Eye (tissue), 1 donor: ENCODE measurements around the gene KHDC1L.
"Not testable (repeated sequence)": the region's sequence is repeated elsewhere in the genome, so short reads cannot be mapped to it uniquely, and the experiment has no call there.

Experiments used
- DNase-seq: peaks from one replicate; pipeline ENCODE4 v3.0.0-alpha.2; 2015

The KHDC1L gene, protein sequence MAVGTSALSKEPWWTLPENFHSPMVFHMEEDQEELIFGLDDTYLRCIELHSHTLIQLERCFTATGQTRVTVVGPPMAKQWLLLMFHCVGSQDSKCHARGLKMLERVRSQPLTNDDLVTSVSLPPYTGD

DNA sequence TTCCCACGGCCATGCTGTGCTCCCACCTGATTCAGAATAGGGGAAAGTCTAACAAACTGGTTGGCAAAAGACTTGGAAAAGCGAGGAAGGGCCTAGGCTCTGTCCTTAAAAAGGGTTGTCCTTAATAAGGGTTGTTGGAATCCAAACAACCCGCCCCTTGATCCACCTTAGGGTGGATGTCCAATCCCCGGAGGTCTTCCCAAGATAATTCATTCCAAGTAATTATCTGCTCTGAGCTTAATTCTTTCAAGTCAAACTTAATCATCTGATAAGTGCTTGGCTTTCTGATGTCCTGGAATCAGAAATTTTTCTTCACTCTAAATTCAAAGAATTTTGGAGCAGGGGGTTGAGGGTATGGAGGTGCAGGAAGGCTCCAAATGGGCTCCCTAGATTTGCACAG, at the start of gene KHDC1L:
Gene KHDC1L (minus strand): TSS at position 101 of the 400 bp plus-strand sequence. CDS start 88 bp downstream, at position 13.
- no peak for DNase-seq

DNA sequence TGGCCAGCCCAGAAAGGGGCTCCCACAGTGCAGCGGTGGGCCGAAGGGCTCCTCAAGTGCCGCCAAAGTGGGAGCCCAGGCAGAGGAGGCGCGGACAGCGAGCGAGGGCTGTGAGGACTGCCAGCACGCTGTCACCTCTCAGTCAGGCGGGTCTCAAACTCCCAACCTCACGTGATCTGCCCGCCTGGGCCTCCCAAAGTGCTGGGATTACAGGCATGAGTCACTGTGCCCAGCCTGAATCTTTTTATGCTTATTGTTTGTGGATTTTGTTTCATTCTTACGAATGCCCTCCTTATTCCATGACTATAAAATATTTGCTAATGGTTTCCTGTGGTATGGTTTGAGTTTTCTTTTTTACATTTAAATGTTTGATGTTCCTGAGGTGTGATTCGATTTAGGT, 44.0 kb upstream of the KHDC1L start:
- DNase-seq = not testable (repeated sequence)

DNA sequence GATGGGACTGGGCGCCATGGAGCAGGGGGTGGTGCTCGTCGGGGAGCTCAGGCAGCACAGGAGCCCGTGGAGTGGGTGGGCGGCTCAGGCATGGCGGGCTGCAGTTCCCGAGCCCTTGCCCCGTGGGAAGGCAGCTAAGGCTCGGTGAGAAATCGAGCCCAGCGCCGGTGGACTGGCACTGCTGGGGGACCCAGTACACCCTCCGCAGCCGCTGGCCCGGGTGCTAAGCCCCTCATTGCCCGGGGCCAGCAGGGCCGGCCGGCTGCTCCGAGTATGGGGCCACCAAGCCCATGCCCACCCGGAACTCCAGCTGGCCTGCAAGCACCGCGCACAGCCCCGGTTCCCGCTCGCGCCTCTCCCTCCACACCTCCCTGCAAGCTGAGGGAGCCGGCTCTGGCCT, 43.6 kb upstream of the KHDC1L start:
- not testable (repeated sequence) for DNase-seq

DNA sequence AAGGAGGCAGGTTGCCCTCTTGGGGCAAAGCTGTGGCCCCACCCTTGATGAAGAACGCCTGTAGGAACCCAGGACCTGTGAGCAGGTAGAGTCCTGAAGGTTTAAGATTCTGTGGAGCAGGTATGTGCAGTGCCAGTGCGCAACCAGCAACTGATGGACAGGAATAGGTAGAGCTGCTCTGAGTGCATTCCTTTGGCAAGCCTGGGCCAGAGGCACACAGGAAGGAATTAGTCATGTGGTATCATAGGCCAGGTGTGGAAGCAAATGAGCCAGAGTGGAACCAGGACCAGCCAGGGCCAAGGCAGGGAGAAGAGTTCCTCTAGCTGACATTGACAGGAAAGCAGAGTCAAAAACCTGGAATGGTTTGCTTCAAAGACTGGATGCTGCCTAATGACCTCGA, 39.1 kb upstream of the KHDC1L start:
- DNase-seq = no peak

DNA sequence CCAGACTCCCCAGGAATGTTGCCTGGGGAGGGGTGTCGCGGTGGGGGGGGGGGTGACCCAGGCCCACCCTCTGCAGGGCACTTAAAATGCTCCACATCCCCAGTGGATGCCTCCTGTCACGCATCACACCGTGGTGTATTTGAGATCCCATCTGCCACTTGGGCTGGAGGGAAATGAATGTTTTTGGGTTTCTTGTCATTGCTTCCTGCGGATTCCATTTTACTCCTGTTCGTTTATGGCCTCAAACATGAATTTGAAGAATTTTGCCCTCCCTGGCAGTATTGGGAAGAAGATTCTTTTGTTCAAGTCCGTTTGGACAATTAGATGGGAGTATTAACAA, 38.2 kb upstream of the KHDC1L start:
- no peak for DNase-seq

DNA sequence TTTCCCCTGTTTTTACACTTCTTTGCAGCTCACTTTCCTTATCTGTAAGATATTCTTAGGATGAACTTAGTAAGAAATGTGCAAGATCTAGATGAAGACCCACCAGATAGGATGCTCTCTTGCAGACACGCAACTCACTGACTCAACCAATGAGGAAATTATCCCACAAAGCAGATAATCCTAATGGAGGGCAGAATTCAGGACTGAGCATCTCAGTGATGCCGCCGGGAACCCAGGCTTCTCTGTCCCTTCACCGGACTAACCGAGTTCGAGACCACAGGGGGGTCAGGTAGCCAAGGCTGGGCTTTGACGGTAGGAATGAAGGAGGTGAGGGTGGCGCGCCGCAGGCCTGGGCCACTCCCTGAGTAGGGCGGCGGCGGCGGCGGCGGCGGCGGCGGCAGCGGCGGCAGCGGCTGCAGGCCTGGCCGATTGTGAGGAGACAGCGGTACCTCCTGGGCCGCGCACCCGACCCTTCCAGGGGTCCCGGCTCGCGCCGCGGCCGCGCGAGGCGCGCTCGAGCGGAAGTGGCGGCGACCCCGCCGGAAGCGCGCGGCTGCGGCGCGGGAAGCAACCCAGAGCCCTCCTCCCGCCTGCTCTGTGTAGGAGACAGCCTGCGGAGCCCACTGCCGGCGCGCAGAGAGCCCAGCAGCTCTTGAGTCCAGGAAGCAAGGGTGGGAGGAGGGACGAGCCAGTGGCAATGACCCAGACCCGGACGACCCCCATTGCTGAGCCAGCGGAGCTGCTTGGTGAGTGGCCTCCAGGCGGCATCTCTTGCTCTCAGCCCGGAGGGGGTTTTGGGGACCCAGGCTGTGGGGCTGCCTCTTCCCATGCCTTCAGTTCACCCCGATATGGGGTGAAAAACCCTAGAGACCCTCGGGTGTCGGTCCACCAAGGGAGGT, 37.6 kb upstream of the KHDC1L start, which contains the start of gene KHDC1:
Gene KHDC1 (minus strand): TSS at position 526 of the 899 bp plus-strand sequence. CDS start 20,679 bp downstream, outside the sequence.
- peak; percentile 87 for DNase-seq

DNA sequence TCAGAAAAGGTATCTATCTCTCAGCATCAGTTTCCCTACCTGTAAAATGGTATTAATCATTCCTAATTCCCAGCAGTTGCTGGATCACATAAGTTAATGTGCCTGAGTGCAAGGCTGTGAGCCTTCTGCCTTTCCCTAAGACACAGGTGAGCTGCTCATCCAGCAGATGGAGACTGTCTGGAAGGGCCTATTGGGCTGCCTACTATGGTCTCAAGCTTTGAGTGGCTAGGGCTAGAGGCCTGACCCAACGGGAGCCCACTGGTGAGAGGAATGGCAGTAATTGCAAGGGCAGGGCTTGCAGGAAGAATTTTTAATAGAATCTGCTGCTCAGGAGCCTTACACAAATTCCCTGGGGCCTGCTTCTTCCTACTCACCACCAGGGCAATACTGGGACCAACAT, 33.4 kb upstream of the KHDC1L start:
- DNase-seq = no peak

DNA sequence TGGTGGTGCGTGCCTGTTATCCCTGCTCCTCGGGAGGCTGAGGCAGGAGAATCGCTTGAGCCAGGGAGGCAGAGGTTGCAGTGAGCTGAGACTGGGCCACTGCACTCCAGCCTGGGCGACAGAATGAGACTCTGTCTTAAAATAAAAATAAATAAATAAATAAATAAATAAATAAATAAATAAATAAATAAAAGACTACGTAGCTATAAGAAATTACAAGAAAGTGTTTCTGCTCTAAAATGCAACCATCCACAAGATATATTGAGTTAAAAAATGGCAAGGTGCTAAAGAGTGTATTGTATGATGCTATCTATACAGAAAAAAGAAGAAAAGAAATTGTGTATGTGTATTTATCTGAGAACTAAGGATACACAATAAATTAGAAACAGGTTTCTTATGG, 29.0 kb upstream of the KHDC1L start:
- not testable (repeated sequence) for DNase-seq

DNA sequence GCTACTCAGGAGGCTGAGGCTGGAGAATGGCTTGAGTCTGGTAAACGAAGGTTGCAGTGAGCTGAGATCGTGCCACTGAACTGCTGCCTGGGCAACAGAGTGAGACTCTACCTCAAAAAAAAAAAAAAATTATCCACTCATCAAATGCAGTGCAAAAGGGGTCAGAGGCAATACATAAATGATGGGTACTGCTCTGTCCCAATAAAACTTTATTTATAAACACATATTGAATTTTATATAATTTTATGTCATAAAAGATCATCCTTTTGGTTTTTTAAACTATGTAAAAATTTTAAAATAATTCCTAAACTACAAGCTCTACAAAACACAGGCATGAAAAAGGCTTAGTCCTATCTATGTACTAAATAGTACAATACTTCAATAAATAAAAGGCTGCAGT, 27.4 kb upstream of the KHDC1L start:
- DNase-seq = no peak

DNA sequence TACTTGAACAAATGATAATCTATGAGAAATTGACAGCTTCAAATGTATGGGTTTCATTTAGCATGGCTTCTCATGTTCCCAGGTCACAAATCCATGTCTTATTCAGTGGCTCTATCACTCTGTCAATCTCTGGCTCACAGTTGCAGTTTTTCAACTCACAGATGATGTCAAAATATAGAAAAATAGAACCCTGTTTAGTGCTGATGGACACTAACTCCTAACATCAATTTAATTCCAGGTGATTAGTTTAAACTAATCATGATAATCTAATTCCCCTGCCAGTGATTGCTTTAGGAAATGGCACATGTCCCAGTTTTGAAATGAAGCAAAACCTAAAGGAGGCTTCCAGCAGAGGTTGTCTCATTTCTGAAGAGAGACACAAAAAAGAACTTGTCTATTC, 24.7 kb upstream of the KHDC1L start:
- DNase-seq = no peak

DNA sequence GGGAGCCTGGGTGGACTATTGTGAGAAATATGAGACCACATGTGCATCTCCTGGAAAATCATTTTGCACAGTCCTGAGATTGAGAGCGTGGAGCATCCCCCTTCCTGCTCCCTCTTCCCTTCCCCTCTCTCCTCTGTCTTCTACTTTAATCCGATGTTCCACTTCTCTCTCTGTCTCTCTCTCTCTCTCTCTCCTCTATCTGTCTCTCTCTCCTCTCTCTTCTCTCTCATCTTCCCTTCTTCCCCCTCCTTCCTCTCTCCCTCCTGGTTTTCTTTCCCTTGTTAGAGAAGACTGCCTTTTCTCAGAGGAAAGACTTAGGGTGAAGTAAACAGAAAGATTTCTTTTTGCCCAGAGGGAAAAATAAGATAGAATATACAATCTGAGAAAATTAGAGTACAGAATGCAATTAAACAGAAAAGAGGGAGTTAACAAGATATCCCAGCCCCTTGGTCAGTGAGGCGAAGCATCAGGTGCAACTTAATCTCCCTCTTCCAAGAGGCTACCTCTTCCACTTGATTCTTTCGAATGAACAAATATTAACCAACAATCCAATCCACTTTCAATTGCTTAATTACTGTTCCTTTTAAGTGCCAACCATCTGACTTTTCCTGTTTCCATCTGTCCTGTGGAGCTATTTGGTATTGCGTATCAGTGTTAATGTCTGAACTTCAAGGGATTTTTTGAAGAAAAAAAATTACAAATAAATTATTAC, 23.1 kb upstream of the KHDC1L start:
- DNase-seq = no peak

DNA sequence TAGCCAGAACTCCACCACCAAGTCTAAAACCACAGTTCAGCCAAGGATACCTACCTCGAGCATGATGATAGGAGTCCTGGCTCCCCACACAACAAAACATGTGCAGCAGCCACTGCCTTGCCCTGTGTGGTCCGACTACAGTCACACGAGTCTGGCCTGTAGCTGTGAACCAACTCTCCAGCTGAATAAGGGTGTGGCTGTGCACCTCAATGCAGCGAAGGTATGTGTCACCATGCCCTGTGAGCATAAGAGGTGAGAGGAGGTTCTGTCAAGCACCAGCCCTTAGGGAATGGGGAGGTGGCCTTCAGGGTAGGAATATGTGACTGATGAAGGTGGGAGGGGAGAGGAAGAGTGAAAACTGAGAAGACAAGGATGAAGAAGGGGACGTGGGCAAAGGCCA, 16.7 kb upstream of the KHDC1L start:
- DNase-seq = no peak

DNA sequence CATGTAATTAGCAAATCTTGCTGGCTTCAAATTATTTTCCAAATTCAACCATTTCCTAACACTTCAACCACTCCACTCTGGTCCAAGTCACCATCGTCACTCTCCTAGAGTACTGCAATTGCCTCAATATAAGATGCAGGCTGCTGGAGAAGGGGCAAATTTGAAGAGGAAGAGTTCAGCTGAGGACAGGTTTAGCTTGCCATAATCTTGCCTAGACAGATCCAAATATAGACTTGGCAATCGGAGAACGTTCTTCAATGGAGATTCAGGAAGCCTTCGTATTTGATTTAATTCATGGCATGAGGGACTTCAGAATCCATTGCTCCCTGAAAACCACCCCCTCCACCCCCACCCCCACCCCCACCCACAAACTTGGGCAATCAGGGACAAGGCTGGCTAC, 15.4 kb upstream of the KHDC1L start:
- no peak for DNase-seq

DNA sequence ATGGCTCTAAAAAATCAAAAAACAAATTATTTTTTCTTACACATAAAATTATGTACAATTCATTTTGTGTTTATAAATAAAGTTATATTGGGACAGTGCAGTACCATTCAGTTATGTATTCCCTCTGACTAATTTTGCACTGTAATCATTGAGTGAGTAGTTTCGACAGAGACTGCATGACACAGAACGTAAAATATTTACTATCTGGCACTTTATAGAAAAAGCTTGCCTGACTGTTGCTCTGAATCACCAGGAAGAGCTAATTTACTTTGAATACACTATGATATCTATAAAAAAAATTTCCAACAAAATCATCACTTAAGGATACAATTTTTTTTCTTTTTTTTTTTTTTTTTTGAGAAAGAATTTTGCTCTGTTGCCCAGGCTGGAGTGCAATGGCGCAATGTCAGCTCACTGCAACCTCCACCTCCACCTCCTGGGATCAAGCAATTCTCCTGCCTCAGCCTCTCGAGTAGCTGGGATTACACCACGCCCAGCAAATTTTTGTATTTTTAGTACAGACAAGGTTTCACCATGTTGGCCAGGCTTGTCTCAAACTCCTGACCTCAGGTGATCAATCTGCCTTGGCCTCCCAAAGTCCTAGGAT, 11.0 kb upstream of the KHDC1L start:
- DNase-seq = no peak

DNA sequence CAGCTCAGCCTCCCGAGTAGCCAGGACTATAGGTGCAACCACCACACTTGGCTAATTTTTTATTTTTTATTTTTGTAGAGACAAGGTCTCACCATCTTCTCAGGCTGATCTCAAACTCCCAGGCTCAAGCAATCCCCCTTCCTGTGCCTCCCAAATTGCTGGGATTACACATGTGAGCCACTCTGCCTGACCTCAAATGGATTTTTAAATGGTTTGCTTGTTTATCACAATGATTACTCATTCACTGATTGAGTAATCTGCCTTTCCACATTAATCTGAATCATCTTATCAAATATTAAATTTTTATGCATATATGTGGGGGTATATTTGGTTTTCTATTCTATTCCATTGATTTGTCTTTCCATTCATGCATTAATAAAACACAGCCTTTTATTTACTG, 9.4 kb upstream of the KHDC1L start:
- DNase-seq = no peak

DNA sequence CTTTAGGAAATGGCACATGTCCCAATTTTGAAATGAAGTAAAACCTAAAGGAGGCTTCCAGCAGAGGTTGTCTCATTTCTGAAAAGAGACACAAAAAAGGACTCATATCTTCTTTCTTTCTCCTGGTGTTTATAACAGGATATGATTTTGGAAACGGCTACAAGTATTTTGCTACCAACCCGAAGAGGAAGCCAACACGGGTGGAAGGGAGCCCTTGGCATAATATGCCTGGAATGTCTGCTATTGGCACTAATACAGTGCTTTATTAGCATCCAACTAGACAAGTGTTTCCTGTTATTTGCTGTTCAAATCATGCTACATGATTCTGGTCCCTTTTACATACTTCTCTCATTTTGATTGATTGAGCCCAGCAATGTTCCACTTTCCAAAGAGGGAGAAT, 8.7 kb upstream of the KHDC1L start:
- DNase-seq = not testable (repeated sequence)

DNA sequence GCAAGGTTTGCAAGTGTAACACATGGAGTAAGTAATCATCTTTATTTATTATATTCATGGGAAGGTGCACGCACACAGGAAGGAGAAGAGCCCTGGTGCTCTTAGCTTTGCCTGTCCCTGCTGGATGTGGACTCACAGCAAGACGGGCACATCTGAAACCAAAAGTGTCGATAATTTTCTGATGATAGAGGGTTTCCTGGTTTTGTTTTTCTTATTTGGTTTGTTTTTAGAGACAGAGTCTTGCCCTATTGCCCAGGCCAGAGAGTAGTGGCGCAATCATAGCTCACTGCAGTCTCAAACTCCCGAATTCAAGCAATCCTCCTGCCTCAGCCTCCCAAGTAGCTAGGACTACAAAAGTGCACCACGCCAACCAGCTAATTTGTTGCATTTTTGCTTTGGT, 7.8 kb upstream of the KHDC1L start:
- DNase-seq = no peak

DNA sequence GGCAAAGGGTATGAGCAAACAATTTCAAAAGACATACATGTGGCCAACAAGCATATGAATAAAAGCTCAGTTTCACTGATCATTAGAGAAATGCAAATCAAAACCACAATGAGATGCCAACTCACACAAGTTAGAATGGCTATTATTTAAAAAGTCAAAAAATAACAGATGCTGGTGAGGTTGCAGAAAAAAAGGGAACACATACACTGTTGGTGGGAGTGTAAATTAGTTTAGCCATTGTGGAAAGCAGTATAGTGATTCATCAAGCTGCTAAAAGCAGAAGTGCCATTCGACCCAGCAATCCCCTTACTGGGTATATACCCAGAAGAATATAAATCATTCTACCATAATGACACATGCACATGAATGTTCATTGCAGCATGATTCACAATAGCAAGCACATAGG, 6.7 kb upstream of the KHDC1L start:
- DNase-seq = no peak

DNA sequence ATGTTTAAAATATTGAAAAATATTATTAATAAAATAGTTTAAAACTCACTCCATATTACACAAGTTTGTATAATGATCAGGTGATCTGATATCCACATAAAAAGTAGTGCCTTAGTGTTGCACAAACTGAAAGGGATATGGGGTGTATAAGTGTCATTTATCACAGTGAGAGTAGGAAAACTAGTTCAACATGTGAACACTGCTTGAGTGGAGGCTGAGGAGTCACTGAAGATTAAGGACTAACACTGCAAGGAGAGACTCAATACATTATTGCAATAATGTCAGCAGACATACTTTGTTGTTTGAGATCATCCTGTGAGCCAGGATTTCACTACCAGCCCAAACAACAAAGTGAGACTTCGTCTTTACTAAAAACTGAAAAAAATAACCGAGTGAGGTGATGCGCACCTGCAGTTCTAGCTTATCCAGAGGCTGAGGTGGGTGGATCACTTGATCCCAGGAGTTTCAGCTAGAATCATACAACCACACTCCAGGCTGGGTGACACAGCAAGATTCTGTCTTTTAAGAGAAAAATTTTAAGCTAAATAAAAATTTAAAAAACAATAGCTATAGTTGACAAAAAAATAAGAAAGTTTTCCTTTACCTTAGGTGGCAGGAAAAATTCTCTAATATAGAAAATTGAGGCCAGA, 2.4 kb upstream of the KHDC1L start:
- DNase-seq = no peak

DNA sequence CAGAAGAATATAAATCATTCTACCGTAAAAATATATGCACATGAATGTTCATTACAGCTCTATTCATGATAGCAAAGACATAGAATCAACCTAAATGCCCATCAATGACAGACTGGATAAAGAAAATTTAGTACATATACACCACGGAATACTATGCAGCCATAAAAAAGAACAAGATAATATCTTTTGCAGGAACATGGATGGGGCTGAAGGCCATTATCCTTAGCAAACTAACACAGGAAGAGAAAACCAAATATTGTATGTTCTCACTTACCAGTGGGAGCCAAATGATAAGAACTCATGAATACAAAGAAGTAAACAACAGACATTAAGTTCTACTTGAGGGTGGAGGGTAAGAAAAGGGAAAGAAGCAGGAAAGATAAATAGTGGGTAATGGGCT, 8.4 kb downstream of the KHDC1L start:
- DNase-seq = no peak

DNA sequence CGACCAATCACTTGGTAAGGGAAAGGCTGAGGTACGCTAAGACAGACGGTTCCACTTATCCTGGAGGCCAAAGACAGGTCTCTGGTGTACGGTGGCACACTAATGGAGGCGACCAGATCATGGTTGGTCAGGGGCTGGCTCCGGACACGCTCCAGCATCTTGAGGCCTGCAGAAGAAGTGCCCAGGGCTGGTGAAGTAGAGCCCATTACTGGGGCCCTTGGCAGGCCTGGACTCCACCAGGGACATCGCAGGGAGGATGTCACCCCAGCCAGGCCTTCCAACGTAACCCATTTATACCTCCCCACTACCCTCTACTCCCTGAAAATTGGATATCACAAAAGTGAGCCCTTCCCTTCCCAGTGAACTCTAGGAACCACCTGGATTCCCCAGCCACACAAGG, 16.2 kb downstream of the KHDC1L start:
- DNase-seq = no peak

DNA sequence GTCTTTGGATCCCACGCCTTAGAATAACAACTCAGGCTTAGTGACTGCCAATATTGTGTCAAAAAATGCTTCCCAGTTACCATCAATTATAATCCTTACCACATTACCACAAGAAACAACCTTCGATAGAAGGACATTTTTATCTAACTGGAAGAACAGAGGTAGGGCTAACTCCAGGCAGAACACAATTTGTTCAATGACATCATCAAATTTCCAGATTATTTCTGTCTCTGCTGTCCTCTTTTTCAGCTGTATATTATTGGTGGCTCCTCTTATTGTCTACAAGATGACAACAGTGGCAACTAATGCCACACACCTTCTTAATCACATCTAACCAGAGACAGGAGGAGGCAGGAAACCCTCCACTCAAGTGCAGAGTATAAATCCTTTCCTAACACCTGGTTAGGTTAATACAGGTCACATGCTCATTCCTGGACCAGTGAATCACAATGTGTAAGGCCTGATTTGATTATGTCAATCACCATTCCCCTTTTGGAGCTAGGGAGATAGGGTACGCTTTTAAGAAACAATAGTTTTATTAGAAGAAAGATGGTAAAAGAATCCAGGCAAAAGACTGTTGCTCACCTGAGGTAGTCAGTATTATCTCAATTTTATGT, 18.0 kb downstream of the KHDC1L start:
- DNase-seq = no peak

DNA sequence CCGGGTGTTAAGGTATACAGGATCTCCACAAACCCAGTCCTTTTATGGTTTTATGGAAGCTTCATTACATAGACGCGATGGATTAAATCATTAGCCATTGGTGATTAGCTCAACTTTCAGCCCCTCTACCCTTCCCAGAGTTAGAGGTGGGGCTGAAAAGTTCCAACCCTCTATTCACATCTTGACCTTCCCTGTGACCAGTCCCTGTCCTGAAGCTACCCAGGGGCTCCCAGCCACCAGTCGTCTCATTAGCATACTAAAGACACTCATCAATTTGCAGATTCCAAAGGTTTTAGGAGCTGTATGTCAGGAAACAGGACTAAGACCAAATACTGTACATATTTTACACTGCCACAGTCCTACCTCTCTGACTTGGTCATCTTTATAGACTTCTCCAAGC, 21.0 kb downstream of the KHDC1L start:
- no peak for DNase-seq
